Endothelial cell of umbilical vein (primary cell): Measurements from ENCODE around the gene SRP19. TPM values are rescaled to one million over a fixed set of nuclear protein-coding genes. Genes with fewer than 3 reads are reported as not detected.

ENCODE experiments used
- BruUV-seq: library from RNA; stranded (reverse); fragments of 400-500 nt; replicated peaks from 2 replicates; lab custom pipeline; 2021; lab: Mats Ljungman, UMichigan
- CTCF ChIA-PET: fragments of 300-600, 350-600 bp; sonication (Branson Sonifier 250); formaldehyde crosslinking; loops from one replicate; lab custom pipeline; 2021; ENCODE audit warnings: antibody characterized with exemption, inconsistent platforms; lab: Charles Lee
- POLR2A ChIA-PET: fragments of 300-600, 350-600 bp; sonication (Branson Sonifier 250); formaldehyde crosslinking; loops from one replicate; lab custom pipeline; 2021; ENCODE audit warnings: antibody characterized with exemption, inconsistent platforms; lab: Charles Lee
- DNase-seq: peaks from one replicate; pipeline ENCODE4 v3.0.0-alpha.2; 2011; ENCODE audit warnings: low read depth, low spot score
- FAIRE-seq: peaks from 2 replicates; lab custom pipeline; 2011; peaks lifted over from hg19 to GRCh38; lab: Jason Lieb, UNC
- H2AFZ ChIP-seq: 2 replicates; pipeline ENCODE4 v1.6.0; 2012; ENCODE audit warnings: low read depth, low read length, control low read depth, inconsistent platforms
- H3K27ac ChIP-seq: 2 replicates; pipeline ENCODE4 v1.5.1; 2011; ENCODE audit warnings: low read depth, mild to moderate bottlenecking, control low read depth, low read length, moderate library complexity; ENCODE audit not compliant: insufficient read depth
- H3K27me3 ChIP-seq, 2 experiments: 2 replicates each; pipeline versions ENCODE4 v1.6.0 to v1.6.1; 2011; ENCODE audit warnings: low read length in 2 of 2, mixed read lengths in 1 of 2; ENCODE audit not compliant: control insufficient read depth in 2 of 2, insufficient read depth in 2 of 2
- H3K36me3 ChIP-seq, 2 experiments: 2 replicates in 1 of 2; 3 replicates in 1 of 2; pipeline ENCODE4 v1.5.1; 2011; ENCODE audit warnings: low read length in 2 of 2, mild to moderate bottlenecking in 1 of 2, moderate library complexity in 1 of 2; ENCODE audit not compliant: control insufficient read depth in 2 of 2, insufficient read depth in 2 of 2; ENCODE audit errors: extremely low read depth in 1 of 2
- H3K4me1 ChIP-seq: 3 replicates; pipeline ENCODE4 v1.5.1; 2011; ENCODE audit warnings: mild to moderate bottlenecking, low read length; ENCODE audit not compliant: control insufficient read depth, insufficient read depth; ENCODE audit errors: extremely low read depth
- H3K4me2 ChIP-seq: 2 replicates; pipeline ENCODE4 v1.6.1; 2011; ENCODE audit warnings: low read length, control low read depth, mixed read lengths; ENCODE audit not compliant: insufficient read depth
- H3K4me3 ChIP-seq, 3 experiments: fragments of 200-600 bp in 1 of 3; sonication (generic), shearing (Covaris generic) in 1 of 3; replicated peaks in 1 of 3; 2 replicates each; pipeline ENCODE4 v1.5.1; 2011 to 2016; ENCODE audit warnings: control low read depth in 3 of 3, low read length in 3 of 3, mild to moderate bottlenecking in 2 of 3, inconsistent platforms in 1 of 3, low read depth in 1 of 3, moderate library complexity in 1 of 3; ENCODE audit not compliant: insufficient read depth in 1 of 3
- H3K79me2 ChIP-seq: 2 replicates; pipeline ENCODE4 v1.6.0; 2012; ENCODE audit warnings: low read length, inconsistent platforms; ENCODE audit not compliant: control insufficient read depth, insufficient read depth
- H3K9ac ChIP-seq: replicated peaks from 2 replicates; pipeline ENCODE3; 2011; ENCODE audit warnings: low read length, control low read depth; ENCODE audit not compliant: insufficient read depth; ENCODE audit errors: extremely low read depth
- H3K9me1 ChIP-seq: replicated peaks from 3 replicates; pipeline ENCODE4 v1.6.0; 2011; ENCODE audit warnings: mild to moderate bottlenecking, low read length; ENCODE audit not compliant: control insufficient read depth, insufficient read depth; ENCODE audit errors: extremely low read depth
- H3K9me3 ChIP-seq: replicated peaks from 2 replicates; pipeline ENCODE4 v1.5.1; 2012; ENCODE audit warnings: low read length, inconsistent platforms; ENCODE audit not compliant: control insufficient read depth, insufficient read depth
- H4K20me1 ChIP-seq: replicated peaks from 2 replicates; pipeline ENCODE3; 2011; ENCODE audit warnings: mild to moderate bottlenecking, low read length; ENCODE audit not compliant: control insufficient read depth, insufficient read depth; ENCODE audit errors: extremely low read depth
- EZH2 ChIP-seq: IDR thresholded peaks from 2 replicates; pipeline ENCODE4 v1.6.1; 2012; ENCODE audit warnings: borderline replicate concordance, low read depth, mild to moderate bottlenecking, moderate library complexity, low read length, inconsistent platforms; ENCODE audit not compliant: severe bottlenecking
- FOS ChIP-seq: IDR thresholded peaks from 2 replicates; pipeline ENCODE4 v1.6.1; 2011; ENCODE audit warnings: mild to moderate bottlenecking, low read length, moderate library complexity, borderline replicate concordance; ENCODE audit not compliant: insufficient read depth
- GATA2 ChIP-seq: IDR thresholded peaks from 2 replicates; pipeline ENCODE4 v1.7.0; 2011; ENCODE audit warnings: low read depth, mild to moderate bottlenecking, moderate library complexity, mixed read lengths, low read length; ENCODE audit not compliant: insufficient read length, insufficient read depth
- JUN ChIP-seq: IDR thresholded peaks from 2 replicates; pipeline ENCODE4 v1.6.1; 2011; ENCODE audit warnings: borderline replicate concordance, low read depth; ENCODE audit not compliant: insufficient read length, insufficient read depth
- MAX ChIP-seq: IDR thresholded peaks from 2 replicates; pipeline ENCODE4 v1.6.1; 2011; ENCODE audit not compliant: insufficient read depth, insufficient read length
- MYC ChIP-seq: IDR thresholded peaks from one replicate; pipeline ENCODE4 v1.6.1; 2011; ENCODE audit warnings: mild to moderate bottlenecking, low read depth, low read length
- POLR2A ChIP-seq: IDR thresholded peaks from 2 replicates; pipeline ENCODE4 v1.6.1; 2012; ENCODE audit warnings: low read depth, mild to moderate bottlenecking, control low read depth, low read length
- POLR2AphosphoS5 ChIP-seq: IDR thresholded peaks from 2 replicates; pipeline ENCODE4 v1.6.1; 2012; ENCODE audit warnings: low read depth, mild to moderate bottlenecking, control low read depth, low read length, moderate library complexity; ENCODE audit not compliant: insufficient read depth
- dilution Hi-C: fragments of 300-500 bp; cut with MboI; formaldehyde crosslinking; loops from one replicate; pipeline ENCODE4 v1.15.0; 2019; ENCODE audit warnings: low sequenced_read_pairs; ENCODE audit not compliant: extremely low pct_ligation_motif_present
- intact Hi-C: fragments of 100-400 bp; cut with micrococcal nuclease; formaldehyde crosslinking; loops from one replicate; pipeline ENCODE4 v1.10.0; 2022
- polyA plus RNA-seq, 4 experiments: library from polyadenylated mRNA; depleted of rRNA in 3 of 4; stranded (reverse) in 3 of 4; unstranded in 1 of 4; fragments of >200 nt; gene quantifications; 2 replicates each; pipeline versions ENCODE4 v1.2.1 to v1.2.3, GENCODE V29; 2011 to 2012; ENCODE audit warnings: missing spikeins in 1 of 4
- total RNA-seq: library from RNA; stranded (reverse); gene quantifications from 2 replicates; pipeline ENCODE4 v1.2.3, GENCODE V29; 2021
- TF ChIP-seq, protein P1 (sequence below), 2 donors: IDR thresholded peaks; 1 replicate in 1 of 2; 2 replicates in 1 of 2; pipeline ENCODE4 v1.5.1; 2011; ENCODE audit warnings: low read length in 2 of 2, mild to moderate bottlenecking in 2 of 2, moderate library complexity in 2 of 2, control low read depth in 1 of 2, inconsistent platforms in 1 of 2, low read depth in 1 of 2; ENCODE audit not compliant: insufficient read depth in 1 of 2; ENCODE audit errors: extremely low read depth in 1 of 2

SRP19 gene
- total and polyA plus RNA-seq, 2 donors (not counting 3 experiments of a cell fraction or from before 2014, with no cell fraction given), result 28.6 to 69.4 TPM

- FAIRE-seq (no peak), DNase-seq (no peak)
- POLR2A ChIA-PET, result no interaction called here
- Histone ChIP-seq H2AFZ (no peak overlapping the region), H3K27ac (no peak overlapping the region), H3K36me3 (peaks cover 10 to 11% of the 10 kb centered on the region in 2 experiments), H3K4me3 (no peak overlapping the region), H3K4me2 (no peak overlapping the region), H3K27me3 (no peaks in the 10 kb centered on the region), H3K9ac (no peak overlapping the region), H3K9me1 (no peaks in the 10 kb centered on the region), H3K4me1 (no peaks in the 10 kb centered on the region), H3K79me2 (peaks cover 51% of the 10 kb centered on the region), H3K9me3 (no peaks in the 10 kb centered on the region), H4K20me1 (peaks cover 2% of the 10 kb centered on the region)
- dilution Hi-C loops, result no loop called here
- TF ChIP-seq MYC (no peak), GATA2 (no peak), EZH2 (no peak), POLR2A (no peak), FOS (no peak), POLR2AphosphoS5 (no peak), MAX (no peak), JUN (no peak)
- TF ChIP-seq, protein P1, sequence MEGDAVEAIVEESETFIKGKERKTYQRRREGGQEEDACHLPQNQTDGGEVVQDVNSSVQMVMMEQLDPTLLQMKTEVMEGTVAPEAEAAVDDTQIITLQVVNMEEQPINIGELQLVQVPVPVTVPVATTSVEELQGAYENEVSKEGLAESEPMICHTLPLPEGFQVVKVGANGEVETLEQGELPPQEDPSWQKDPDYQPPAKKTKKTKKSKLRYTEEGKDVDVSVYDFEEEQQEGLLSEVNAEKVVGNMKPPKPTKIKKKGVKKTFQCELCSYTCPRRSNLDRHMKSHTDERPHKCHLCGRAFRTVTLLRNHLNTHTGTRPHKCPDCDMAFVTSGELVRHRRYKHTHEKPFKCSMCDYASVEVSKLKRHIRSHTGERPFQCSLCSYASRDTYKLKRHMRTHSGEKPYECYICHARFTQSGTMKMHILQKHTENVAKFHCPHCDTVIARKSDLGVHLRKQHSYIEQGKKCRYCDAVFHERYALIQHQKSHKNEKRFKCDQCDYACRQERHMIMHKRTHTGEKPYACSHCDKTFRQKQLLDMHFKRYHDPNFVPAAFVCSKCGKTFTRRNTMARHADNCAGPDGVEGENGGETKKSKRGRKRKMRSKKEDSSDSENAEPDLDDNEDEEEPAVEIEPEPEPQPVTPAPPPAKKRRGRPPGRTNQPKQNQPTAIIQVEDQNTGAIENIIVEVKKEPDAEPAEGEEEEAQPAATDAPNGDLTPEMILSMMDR (IDR thresholded peaks at IDR 0.05; ENCODE audit: extremely low read depth in 1 of 2, insufficient read depth in 1 of 2, low read depth in 1 of 2, low read length in 2 of 2), result no peak
- CTCF ChIA-PET, result interaction anchor here (0.6 kb wide), 1 partner anchor 12 kb away, joined by 4 read pairs; no protein-coding TSS in a partner anchor
- intact Hi-C loops, result no loop called here
- no TSS peak for BruUV-seq
Observed at GRCh38 chr5:112906637-112907036, 45.5 kb downstream of the SRP19 start.
